ENCODE results near the gene CAPN5.

Gene CAPN5

DNA sequence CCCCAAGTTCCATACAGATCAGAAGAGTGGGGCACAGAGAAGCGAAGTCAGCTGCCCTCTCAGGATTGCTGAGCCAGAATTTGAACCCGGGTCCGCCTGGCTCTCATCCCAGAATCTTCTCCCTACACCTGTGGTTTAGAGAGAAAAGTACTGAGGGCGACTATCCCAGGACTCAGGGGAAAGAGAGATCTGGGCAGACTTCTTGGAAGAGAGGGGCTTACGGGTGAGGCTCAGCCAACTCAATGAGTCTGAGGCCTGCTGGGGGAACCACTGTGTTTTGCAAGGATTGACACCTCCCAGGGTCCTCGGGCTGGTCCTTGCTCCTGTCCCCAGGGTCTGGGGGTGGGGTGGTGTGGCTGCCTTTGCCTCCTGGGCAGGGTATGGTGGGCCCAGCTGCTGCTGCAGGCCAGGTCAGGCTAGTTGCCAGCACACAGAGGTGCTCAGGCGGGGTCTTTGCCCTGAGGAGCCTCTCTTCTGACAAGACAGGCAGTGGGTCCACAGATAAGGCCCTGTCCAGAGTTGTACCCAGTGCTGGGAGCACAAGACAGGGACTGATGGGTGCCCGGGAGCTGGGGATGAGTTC lies 1.2 kb downstream of the CAPN5 start:
- DNase-seq, result no peak

GRCh38 chr11:77068457-77069335 lies 1.9 kb downstream of the CAPN5 start:
- DNase-seq, result no peak

DNA sequence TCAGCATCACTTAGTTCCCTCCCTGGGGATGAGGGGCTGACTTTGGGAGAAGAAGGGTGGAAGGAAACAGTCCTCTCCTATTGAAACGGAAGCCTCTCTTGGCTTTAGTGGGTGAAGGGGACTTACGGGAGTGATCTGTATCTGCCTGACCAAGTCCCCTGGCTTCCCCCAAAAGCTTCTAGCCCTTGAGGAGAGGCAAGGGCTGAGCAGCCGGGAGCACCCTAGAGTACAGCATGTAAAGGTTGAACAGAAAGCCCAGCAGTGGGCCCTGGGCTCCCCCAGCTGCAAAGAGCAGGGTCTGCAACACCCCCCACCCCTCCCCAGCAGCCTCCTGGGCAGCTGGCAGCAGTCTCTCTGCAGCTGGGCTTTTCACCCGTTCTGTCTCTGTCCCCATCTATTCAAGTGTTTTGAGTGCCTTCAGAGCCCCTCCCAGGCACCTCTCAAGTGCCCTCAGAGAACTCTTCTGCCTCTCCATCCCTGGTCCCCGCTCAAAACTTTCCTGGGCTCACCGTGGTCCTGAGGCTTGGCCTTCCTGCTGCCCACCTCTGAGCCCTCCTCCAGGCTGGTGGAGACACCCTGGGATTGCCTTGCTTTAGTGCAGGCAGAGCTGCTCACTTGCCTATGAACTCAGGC lies 2.7 kb downstream of the CAPN5 start:
- no peak for DNase-seq

DNA sequence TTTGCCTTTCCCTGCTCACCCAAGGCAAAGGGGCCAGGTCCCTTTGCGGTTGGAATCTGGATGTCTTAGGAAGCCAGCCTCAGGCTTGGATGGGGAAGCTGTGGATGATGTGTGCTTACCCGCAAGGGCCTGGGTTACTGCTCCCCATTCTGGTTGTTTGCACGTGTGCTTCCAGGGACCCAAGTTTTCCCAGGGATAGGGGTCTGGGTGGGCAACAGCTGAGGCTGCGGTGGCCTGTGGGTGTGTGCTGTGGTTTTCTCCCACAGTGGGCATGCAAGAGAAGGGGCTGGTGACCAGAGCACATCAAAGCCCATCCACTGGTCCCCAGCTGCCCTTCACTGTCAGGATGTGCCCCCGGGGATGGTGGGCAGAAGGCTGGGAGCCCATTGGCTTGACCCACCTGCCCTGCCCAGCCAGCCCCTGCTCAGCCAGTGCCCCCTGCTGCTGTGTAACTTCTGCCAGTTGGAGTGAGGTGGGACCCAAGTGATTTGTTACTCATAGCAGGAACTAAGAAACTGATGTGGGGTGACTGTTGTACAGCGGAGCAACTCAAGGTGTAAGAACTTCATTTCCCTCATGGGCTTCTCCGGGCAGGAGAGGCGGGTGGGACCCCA lies 3.3 kb downstream of the CAPN5 start:
- no peak for DNase-seq

- no peak for DNase-seq
Measured at GRCh38 chr11:77071077-77071476, 4.3 kb downstream of the CAPN5 start.

- DNase-seq, result peak; percentile 31
Measured at GRCh38 chr11:77071671-77072605, 5.2 kb downstream of the CAPN5 start.

DNA sequence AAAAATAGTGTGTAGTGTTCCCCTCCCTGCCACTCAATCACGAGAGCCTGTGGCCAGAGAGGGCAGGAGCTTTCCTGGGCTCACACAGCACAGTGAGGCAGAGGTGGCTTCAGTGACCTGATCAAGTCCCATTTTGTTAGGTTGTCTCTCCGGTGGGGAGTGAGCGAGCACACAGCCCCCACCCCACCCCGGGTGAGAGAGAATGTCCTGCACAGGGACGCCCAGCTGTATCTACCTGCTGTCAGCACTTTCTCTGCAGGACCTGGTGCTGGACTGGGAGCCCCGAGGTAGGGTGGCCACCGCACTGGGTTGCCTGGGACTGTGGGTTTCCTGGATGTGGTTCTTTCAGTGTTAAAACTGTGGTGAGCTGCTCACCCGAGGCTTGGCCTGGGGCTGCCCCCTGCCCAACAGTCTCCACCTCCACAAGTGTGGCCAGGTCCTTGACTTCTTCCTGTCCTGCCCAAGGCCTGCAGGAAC lies 6.1 kb downstream of the CAPN5 start:
- no peak for DNase-seq

DNA sequence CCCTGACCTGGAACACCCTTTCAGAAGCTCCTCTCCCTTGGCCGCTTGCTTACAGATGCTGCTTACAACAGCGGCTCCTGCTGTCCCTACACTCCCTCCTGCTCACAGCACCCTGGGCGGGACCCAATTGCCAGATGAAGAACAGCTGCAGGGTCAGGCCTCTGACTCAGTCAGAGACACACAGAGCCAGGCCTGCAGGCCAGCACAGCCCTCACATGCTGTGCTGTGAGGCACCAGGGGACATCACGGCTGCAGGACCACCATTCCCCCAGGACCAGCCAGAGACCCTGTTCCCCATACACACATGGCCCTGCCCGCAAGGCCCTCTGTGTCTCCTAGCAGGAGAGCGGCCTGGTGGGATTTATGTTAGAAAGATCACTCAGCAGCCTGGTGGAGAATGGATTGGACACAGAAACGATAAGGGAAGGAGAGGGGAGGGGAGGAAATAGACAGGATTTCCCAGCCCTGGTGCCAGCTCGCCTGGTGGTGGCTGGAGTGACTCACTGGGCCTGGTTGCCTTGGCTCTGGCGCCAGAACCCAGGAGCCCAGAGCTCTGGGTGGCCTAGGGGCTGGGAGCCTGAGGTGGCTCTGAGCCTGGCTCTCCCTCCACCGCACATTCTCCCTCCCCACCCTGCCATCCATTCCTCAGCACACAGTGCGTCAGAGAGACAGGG lies 6.7 kb downstream of the CAPN5 start:
- DNase-seq, result no peak

DNA sequence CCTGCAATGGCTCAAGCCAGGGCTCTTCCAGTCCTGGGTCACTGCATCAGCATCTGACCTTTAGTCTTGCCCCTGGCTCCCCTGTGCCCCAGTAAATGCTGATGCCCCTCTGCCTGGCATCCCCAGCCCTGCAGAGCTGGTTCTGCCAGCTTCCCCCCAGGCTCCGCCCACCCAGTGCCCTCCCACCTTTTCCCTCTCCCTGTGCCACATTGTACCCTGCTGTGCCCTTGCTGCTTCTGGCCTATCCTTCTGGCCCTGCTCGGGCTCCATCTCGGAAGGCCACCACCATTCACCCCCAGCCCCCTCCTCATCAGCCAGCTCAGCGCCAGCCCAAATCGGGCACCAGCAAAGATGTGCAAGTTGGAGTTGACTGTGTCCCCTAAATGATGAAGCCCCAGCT lies 7.4 kb downstream of the CAPN5 start:
- no peak for DNase-seq

DNA sequence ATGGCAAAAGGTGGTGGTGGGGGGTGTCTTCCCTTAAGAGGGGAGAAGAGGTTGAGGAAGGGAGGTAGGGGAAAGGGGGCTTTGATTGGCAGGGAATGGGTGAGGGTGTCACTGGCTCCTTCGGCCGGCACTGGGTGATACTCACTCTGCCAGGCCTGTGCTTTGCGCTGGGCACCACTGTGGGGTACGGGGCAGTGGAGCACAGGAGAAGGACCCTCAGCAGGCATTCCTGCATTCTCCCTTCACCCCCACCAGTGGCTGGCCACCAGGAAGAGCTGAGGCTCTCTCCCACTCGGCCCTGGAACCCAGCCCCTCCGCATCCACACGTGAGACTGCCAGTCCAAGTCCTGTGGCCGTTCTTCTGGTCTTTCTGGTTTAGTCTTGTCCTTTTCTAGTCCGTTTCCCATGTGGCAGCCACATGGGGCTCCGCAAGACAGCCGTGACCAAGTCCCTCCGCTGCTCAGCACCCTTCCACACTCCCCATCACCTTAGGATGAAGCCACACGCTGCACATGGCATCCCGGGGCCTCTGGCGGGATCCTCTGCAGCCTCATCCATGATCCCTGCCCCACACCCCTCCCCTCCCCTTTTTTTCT lies 8.0 kb downstream of the CAPN5 start:
- no peak for DNase-seq

DNA sequence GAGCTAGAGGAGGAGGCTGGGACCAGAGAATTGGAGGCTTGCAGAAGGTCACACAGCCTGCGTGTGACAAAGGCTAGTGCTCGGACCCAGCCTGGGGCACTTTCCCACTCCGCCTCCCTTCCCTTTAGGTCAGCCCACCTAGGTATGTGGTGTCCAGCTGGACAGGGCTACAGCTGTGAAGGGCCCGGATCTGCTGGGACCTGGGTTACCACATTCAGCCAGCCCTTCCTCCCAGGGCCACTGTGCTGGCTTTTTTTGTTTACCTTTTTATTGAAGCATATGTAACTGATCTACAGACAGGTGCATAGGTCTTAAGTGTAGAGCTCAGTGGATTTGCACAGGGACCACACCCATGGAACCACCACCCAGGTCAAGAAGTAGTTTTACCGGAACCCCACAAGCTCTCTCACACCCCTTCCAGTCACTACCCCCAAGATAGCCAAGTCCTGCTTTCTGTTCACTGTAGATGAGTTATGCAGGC lies 8.7 kb downstream of the CAPN5 start:
- DNase-seq, result no peak

DNA sequence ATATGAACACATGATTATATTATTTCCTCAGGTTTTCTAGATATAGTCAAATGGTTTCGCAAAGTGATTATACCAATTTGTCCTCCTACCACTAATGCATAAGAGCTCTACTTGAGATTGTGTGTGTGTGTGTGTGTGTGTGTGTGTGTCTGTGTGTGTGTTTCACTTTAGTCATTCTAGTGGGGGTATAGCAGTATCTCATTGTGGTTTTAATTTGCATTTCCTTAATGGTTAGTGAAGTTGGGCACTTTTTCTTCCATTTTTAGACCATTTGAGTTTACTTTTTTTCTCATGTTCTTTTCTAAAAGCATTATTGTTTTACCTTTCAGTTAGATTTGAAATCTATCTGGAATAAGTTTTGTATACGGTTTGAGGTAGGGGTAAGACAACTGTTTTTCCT lies 12.9 kb downstream of the CAPN5 start:
- no peak for DNase-seq

GRCh38 chr11:77080643-77081210 lies 14.0 kb downstream of the CAPN5 start:
- peak; percentile 14 for DNase-seq

DNA sequence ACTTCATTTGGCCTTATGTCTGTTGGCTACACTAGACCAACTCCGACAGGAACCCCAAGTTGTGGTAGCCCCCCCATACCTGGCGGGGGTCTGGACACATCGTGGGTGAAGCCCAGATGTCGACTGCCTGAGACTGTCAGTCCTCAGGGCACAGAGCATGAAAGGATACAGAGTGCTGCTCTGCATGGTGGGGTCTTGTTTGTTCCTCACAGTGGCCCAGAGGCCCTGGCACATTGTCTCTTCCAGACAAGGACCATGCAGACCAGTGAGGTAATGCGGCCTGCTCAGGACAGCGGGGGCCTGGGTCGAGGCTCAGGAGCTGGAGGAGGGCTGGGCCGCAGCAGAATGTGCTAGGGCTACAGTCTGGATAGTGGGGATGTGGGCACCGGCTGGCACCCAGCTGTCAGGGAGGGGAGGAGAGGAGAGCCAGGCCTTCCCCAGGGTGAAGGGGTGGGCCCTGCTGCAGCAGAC lies 14.6 kb downstream of the CAPN5 start:
- no peak for DNase-seq

GRCh38 chr11:77081976-77082836 lies 15.4 kb downstream of the CAPN5 start:
- DNase-seq, result no peak

- DNase-seq, result peak; percentile 67
Measured at GRCh38 chr11:77082838-77083565, 16.2 kb downstream of the CAPN5 start.

- DNase-seq, result no peak
Measured at GRCh38 chr11:77083566-77084245, 16.9 kb downstream of the CAPN5 start.

- no peak for DNase-seq
Measured at GRCh38 chr11:77084581-77085191, 17.9 kb downstream of the CAPN5 start.

Measured in suppressor macrophage treated with lipopolysaccharide for 4 hours (primary cell).